Neural progenitor cell (in vitro differentiated cells): Measurements from ENCODE around the gene AFF2. TPM values are rescaled to one million over a fixed set of nuclear protein-coding genes. Genes with fewer than 3 reads are reported as not detected.

Experiments used
- DNase-seq: peaks from one replicate; pipeline ENCODE4 v3.0.0-alpha.2; 2016; ENCODE audit warnings: low spot score
- H2AFZ ChIP-seq: fragments of 200-600 bp; sonication (generic); replicated peaks from 2 replicates; pipeline ENCODE4 v1.6.1; 2016; ENCODE audit warnings: antibody characterized with exemption
- H3F3A ChIP-seq: fragments of 200-600 bp; sonication (generic); 2 replicates; pipeline ENCODE4 v1.6.1; 2016; ENCODE audit warnings: antibody characterized with exemption, low read depth
- H3K27ac ChIP-seq: fragments of 200-600 bp; sonication (generic); 2 replicates; pipeline ENCODE4 v1.5.1; 2016; ENCODE audit warnings: mild to moderate bottlenecking
- H3K27me3 ChIP-seq: fragments of 200-600 bp; sonication (generic); 2 replicates; pipeline ENCODE4 v1.6.1; 2016; ENCODE audit warnings: mild to moderate bottlenecking, moderate library complexity
- H3K36me3 ChIP-seq: fragments of 200-600 bp; sonication (generic); 2 replicates; pipeline ENCODE4 v1.5.1; 2016
- H3K4me1 ChIP-seq: fragments of 200-600 bp; sonication (generic); 2 replicates; pipeline ENCODE4 v1.6.1; 2016; ENCODE audit warnings: mixed run types
- H3K4me2 ChIP-seq: fragments of 200-600 bp; sonication (generic); 2 replicates; pipeline ENCODE4 v1.6.1; 2016
- H3K4me3 ChIP-seq: fragments of 200-600 bp; sonication (generic); 2 replicates; pipeline ENCODE4 v1.5.1; 2016
- H3K79me2 ChIP-seq: fragments of 200-600 bp; sonication (generic); 2 replicates; pipeline ENCODE4 v1.6.1; 2016; ENCODE audit warnings: low read depth
- H3K9ac ChIP-seq: fragments of 200-600 bp; sonication (generic); 2 replicates; pipeline ENCODE4 v1.6.1; 2016
- H3K9me3 ChIP-seq: fragments of 200-600 bp; sonication (generic); 2 replicates; pipeline ENCODE4 v1.5.1; 2016; ENCODE audit warnings: low read depth
- H4K20me1 ChIP-seq: fragments of 200-600 bp; sonication (generic); 2 replicates; pipeline ENCODE4 v1.6.1; 2016; ENCODE audit warnings: low read depth
- H3K27ac Mint-ChIP-seq: 3 replicates; pipeline ENCODE4 v1.8.0; 2021; ENCODE audit warnings: mixed read lengths
- H3K27me3 Mint-ChIP-seq: 2 replicates; pipeline ENCODE4 v1.8.0; 2022; ENCODE audit warnings: low read depth, mild to moderate bottlenecking, inconsistent platforms, moderate library complexity, mixed read lengths; ENCODE audit not compliant: insufficient read depth
- H3K36me3 Mint-ChIP-seq: 3 replicates; pipeline ENCODE4 v1.8.0; 2021; ENCODE audit warnings: mixed read lengths
- H3K4me1 Mint-ChIP-seq: 3 replicates; pipeline ENCODE4 v1.8.0; 2021; ENCODE audit warnings: mixed read lengths
- H3K4me3 Mint-ChIP-seq: 3 replicates; pipeline ENCODE4 v1.8.0; 2021; ENCODE audit warnings: mild to moderate bottlenecking, moderate library complexity, mixed read lengths
- H3K9me3 Mint-ChIP-seq: 3 replicates; pipeline ENCODE4 v1.8.0; 2020; ENCODE audit warnings: mixed read lengths
- CTCF ChIP-seq: fragments of 200-600 bp; sonication (generic); IDR thresholded peaks from 2 replicates; pipeline ENCODE4 v1.5.1; 2017; ENCODE audit warnings: antibody characterized with exemption, mild to moderate bottlenecking
- EZH2 ChIP-seq: fragments of 200-600 bp; sonication (generic); IDR thresholded peaks from 2 replicates; pipeline ENCODE4 v1.6.1; 2017; ENCODE audit warnings: antibody characterized with exemption, mild to moderate bottlenecking, moderate library complexity
- EZH2phosphoT487 ChIP-seq: fragments of 200-600 bp; sonication (generic); IDR thresholded peaks from 2 replicates; pipeline ENCODE4 v1.6.1; 2017; ENCODE audit warnings: antibody characterized with exemption
- total RNA-seq: library from RNA; depleted of rRNA; stranded (reverse); fragments of >200 nt; gene quantifications from 2 replicates; pipeline ENCODE4 v1.2.3, GENCODE V29; 2015; ENCODE audit warnings: low replicate concordance

AFF2 gene
- total RNA-seq, 1 donor from 2014 or later, result 13.5 TPM

GRCh38 chrX:148592595-148592994 is 92.2 kb downstream of the AFF2 start:
- DNase-seq, result no peak
- Histone ChIP-seq H3K4me1 (peaks cover 23% of the 10 kb centered on the region), H3K9me3 (peaks cover 9% of the 10 kb centered on the region), H3K4me3 (no peak overlapping the region), H3K9ac (no peak overlapping the region), H3F3A (no peaks in the 10 kb centered on the region), H4K20me1 (no peaks in the 10 kb centered on the region), H2AFZ (no peak overlapping the region), H3K27me3 (no peaks in the 10 kb centered on the region), H3K79me2 (no peaks in the 10 kb centered on the region), H3K4me2 (no peak overlapping the region), H3K27ac (no peak overlapping the region), H3K36me3 (no peaks in the 10 kb centered on the region)
- Mint-ChIP-seq H3K9me3 (peaks cover 2% of the 10 kb centered on the region), H3K27me3 (no peaks in the 10 kb centered on the region), H3K36me3 (no peaks in the 10 kb centered on the region), H3K27ac (no peak overlapping the region), H3K4me3 (no peak overlapping the region), H3K4me1 (peaks cover 7% of the 10 kb centered on the region)
- TF ChIP-seq CTCF, result no peak
- no peak for TF ChIP-seq EZH2phosphoT487
- TF ChIP-seq EZH2, result no peak

GRCh38 chrX:148593146-148593545 is 92.7 kb downstream of the AFF2 start:
- H3K4me1 ChIP-seq, result peaks cover 23% of the 10 kb centered on the region
- no peak overlapping the region for H3K27ac ChIP-seq
- H3K79me2 ChIP-seq, result no peaks in the 10 kb centered on the region
- no peak for TF ChIP-seq CTCF
- TF ChIP-seq EZH2phosphoT487, result no peak
- no peak for TF ChIP-seq EZH2
- no peaks in the 10 kb centered on the region for H3F3A ChIP-seq
- no peak overlapping the region for H3K4me3 Mint-ChIP-seq
- no peaks in the 10 kb centered on the region for H3K27me3 ChIP-seq
- H3K27ac Mint-ChIP-seq, result no peak overlapping the region
- H3K36me3 Mint-ChIP-seq, result no peaks in the 10 kb centered on the region
- no peaks in the 10 kb centered on the region for H3K36me3 ChIP-seq
- H3K4me3 ChIP-seq, result no peak overlapping the region
- H2AFZ ChIP-seq, result no peak overlapping the region
- no peak overlapping the region for H3K4me2 ChIP-seq
- H3K9me3 Mint-ChIP-seq, result peaks cover 2% of the 10 kb centered on the region
- no peaks in the 10 kb centered on the region for H3K27me3 Mint-ChIP-seq
- H3K4me1 Mint-ChIP-seq, result peaks cover 7% of the 10 kb centered on the region
- no peak for DNase-seq
- H3K9me3 ChIP-seq, result peaks cover 9% of the 10 kb centered on the region
- H4K20me1 ChIP-seq, result no peaks in the 10 kb centered on the region
- H3K9ac ChIP-seq, result no peak overlapping the region

GRCh38 chrX:148593987-148594386 is 93.6 kb downstream of the AFF2 start:
- Histone ChIP-seq H3K4me1 (peaks cover 18% of the 10 kb centered on the region), H3K9me3 (peaks cover 9% of the 10 kb centered on the region), H2AFZ (no peak overlapping the region), H3F3A (no peaks in the 10 kb centered on the region), H3K4me3 (no peak overlapping the region), H3K27me3 (no peaks in the 10 kb centered on the region), H3K9ac (no peak overlapping the region), H3K27ac (no peak overlapping the region), H3K36me3 (no peaks in the 10 kb centered on the region), H3K4me2 (no peak overlapping the region), H3K79me2 (no peaks in the 10 kb centered on the region), H4K20me1 (no peaks in the 10 kb centered on the region)
- Mint-ChIP-seq H3K27me3 (no peaks in the 10 kb centered on the region), H3K4me3 (no peak overlapping the region), H3K27ac (no peak overlapping the region), H3K4me1 (peaks cover under 1% of the 10 kb centered on the region), H3K9me3 (peaks cover 5% of the 10 kb centered on the region), H3K36me3 (no peaks in the 10 kb centered on the region)
- no peak for DNase-seq
- no peak for TF ChIP-seq EZH2phosphoT487
- TF ChIP-seq CTCF, result no peak
- no peak for TF ChIP-seq EZH2
